ENCODE measurements around the gene AFF1. TPM values are rescaled to one million over a fixed set of nuclear protein-coding genes. Genes with fewer than 3 reads are reported as not detected.

Gene AFF1
- total RNA-seq, 1 experiment from 2014 or later = 3.2 TPM

DNA sequence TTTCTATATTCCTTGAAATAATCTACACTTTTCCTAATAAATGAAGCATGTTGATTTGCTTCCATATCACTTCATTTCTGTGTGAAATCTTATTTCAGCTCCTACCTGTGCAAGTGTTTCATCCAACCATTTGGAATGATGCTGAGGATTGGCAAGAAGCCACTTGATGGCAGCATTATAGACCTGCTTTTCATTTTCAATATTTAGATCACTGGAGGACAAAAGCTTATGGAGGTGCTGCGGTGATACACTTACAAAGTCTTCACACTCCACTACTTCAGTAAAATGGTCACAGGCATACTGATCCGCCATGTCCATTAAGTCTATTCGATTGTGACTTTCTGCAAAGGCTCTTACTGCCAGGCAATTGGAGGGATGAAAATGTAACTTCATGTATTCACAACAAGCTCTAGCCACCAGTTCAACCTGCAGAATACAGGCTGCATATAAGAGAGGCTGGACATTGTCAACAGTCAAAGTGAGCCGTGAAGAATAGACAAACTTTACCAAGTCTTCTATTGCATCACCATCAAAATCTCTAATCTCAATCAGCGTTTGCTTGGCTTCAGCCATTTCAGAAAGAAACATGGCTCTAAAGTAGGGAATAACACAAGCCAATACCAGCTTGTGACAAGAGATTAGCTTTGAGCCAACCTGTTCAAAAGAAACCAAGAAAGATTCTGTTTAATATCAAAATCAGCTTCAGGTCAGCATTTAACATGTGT, 250.5 kb downstream of the AFF1 start:
- no peak for DNase-seq (ENCODE audit: extremely low read depth, low read depth)

DNA sequence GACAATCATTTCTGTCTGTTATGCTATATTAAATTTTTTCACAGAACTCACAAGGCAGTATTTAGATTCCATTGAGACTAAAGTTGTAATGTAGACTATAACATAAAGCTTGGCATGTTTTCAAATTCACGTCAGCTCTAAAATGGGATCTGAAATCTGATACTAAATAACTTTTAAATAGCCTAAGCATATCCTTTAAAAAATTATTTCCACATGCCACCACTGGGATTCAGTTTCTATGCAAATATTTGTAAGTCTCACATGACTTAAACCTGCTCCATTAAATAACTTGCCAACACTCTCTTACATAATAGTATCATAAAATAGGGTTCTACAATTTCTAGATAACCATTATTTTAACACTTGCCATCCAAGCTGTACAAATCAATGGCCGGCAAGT, 253.2 kb downstream of the AFF1 start:
- no peak for DNase-seq (ENCODE audit: extremely low read depth, low read depth)

DNA sequence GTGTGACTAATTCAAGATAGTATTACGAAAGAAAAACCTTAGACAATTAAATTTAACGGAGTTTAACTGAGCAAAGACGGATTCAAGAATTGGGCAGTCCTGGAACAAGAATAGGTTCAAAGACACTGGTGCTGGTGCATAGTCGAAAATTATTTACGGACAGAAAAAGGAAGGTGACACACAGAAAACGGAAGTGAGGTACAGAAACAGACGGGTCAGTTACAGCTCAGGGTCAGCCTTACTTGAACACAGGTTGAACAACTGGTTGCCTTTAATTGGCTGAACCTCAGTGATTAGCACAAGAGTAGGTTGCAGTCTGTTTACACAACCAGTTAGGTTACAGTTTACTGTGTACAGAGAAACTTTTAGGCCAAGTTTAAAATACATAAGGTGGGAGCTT, 254.1 kb downstream of the AFF1 start:
- DNase-seq (ENCODE audit: extremely low read depth, low read depth) = no peak

Other genes starting within 250 kb of the AFF1 start
- gene SLC10A6, start 85.6 kb upstream of the AFF1 start, total RNA-seq (2014; rRNA removed; shearing (Covaris generic)) = not detected in 2 replicates
- 0.20 TPM in 1 of 2 replicates, not detected in the other for gene C4orf36, start 42.6 kb upstream of the AFF1 start, total RNA-seq (2014; rRNA removed; shearing (Covaris generic))